Lung (tissue), 12 donors: ENCODE data around the gene S100A10. TPM values are rescaled to one million over a fixed set of nuclear protein-coding genes. Genes with fewer than 3 reads are reported as not detected.

Source experiments
- ATAC-seq: fragments of 200-7000 bp; cut with Tn5 transposase; one replicate; pipeline ENCODE4 v1.9.1; 2020; ENCODE audit warnings: moderate number of reproducible peaks; ENCODE audit not compliant: insufficient read depth, low FRiP score
- DNase-seq, 3 donors: peaks; one replicate each; pipeline ENCODE4 v3.0.0-alpha.2; 2013 to 2017
- H3K27ac ChIP-seq, 2 donors: one replicate each; pipeline ENCODE4 v1.5.1; 2013; ENCODE audit warnings: mild to moderate bottlenecking in 2 of 2, moderate library complexity in 2 of 2, control low read depth in 1 of 2, inconsistent platforms in 1 of 2, low read depth in 1 of 2, low read length in 1 of 2
- H3K27me3 ChIP-seq, 3 donors: one replicate each; pipeline ENCODE4 v1.5.1; 2013; ENCODE audit warnings: low read length in 2 of 3; ENCODE audit not compliant: control insufficient read depth in 3 of 3, insufficient read depth in 3 of 3
- H3K36me3 ChIP-seq, 4 donors: one replicate each; pipeline ENCODE4 v1.5.1; 2013; ENCODE audit warnings: low read length in 4 of 4, mild to moderate bottlenecking in 1 of 4, moderate library complexity in 1 of 4; ENCODE audit not compliant: control insufficient read depth in 4 of 4, insufficient read depth in 4 of 4
- H3K4me1 ChIP-seq, 5 donors: one replicate each; pipeline ENCODE4 v1.5.1; 2013; ENCODE audit warnings: low read length in 5 of 5, mild to moderate bottlenecking in 2 of 5, moderate library complexity in 1 of 5; ENCODE audit not compliant: control insufficient read depth in 5 of 5, insufficient read depth in 5 of 5
- H3K4me3 ChIP-seq: one replicate; pipeline ENCODE4 v1.5.1; 2013; ENCODE audit warnings: mild to moderate bottlenecking, control low read depth, moderate library complexity
- H3K9ac ChIP-seq, 2 donors: one replicate each; pipeline ENCODE4 v1.5.1; 2013; ENCODE audit warnings: low read length in 2 of 2, control low read depth in 1 of 2; ENCODE audit not compliant: insufficient read depth in 1 of 2
- H3K9me3 ChIP-seq, 4 donors: one replicate each; pipeline ENCODE4 v1.5.1; 2013; ENCODE audit warnings: low read length in 3 of 4, mild to moderate bottlenecking in 1 of 4, moderate library complexity in 1 of 4; ENCODE audit not compliant: control insufficient read depth in 4 of 4, insufficient read depth in 3 of 4
- WGBS, 2 donors: extraction: QIAGEN DNeasy Blood & Tissue Kit; methylation state at CpG; one replicate each; pipeline ENCODE4 v1.1.7; 2013; 5-methylcytosine and 5-hydroxymethylcytosine counted together
- polyA plus RNA-seq, 2 donors: library from polyadenylated mRNA; stranded (reverse); fragments of 200-250 nt; gene quantifications; one replicate each; pipeline ENCODE4 v1.2.1, GENCODE V29; 2013
- total RNA-seq, 2 donors: library from RNA; depleted of rRNA in 1 of 2; stranded (reverse); fragments of >200 nt in 1 of 2; gene quantifications; one replicate each; pipeline ENCODE4 v1.2.1, GENCODE V29; 2014 to 2021
- TF ChIP-seq, protein P1 (sequence below): IDR thresholded peaks from 2 replicates; pipeline ENCODE4 v1.5.1; 2012; ENCODE audit warnings: mild to moderate bottlenecking; ENCODE audit errors: control extremely low read depth, extremely low read depth
- donor health status: control.
- donor health status: control.
- donor health status: Bipolar disorder and iron deficiency.
- donor health status: healthy.
- donor health status: DM: yes; HTN: yes; CAD: no.

Gene S100A10
- total and polyA plus RNA-seq, 4 donors, result 205 to 1,003 (median 674) TPM

DNA sequence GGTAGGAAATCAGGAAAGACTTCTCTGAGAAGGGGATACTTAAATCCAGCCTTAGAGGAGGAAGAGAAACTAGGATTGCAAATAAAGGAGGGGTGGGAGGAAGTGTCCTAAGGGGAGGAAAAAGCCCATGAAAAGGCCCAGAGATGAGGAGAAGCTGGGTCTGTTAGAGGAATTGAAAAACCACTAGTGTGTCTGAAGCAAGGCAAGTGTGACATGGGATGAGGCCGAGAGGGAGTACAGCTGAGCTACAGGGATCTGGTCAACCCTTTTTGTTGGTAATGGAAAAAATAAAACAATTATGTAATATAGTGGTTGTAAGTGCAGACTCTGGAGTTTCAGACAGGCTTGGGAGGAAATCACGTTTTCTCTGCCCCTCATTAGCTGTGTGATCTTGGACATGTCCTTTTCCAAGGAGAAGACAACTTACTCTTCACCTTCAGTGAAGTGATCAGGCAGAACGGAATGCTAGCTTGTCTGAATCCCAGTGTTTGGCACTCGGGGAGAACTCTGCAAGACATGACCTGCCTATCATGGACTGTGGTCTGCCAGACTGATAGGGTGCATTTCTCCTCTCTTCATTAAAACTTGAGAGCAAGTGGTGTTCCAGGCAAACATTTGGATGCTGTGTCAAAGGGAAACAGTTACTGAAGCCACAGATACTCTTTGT, 7.4 kb upstream of the S100A10 start:
- H3K27me3 ChIP-seq, result peaks cover 0 to 12% (median 8%) of the 10 kb centered on the region in 3 donors
- H3K4me3 ChIP-seq, result no peak overlapping the region
- TF ChIP-seq, protein P1, sequence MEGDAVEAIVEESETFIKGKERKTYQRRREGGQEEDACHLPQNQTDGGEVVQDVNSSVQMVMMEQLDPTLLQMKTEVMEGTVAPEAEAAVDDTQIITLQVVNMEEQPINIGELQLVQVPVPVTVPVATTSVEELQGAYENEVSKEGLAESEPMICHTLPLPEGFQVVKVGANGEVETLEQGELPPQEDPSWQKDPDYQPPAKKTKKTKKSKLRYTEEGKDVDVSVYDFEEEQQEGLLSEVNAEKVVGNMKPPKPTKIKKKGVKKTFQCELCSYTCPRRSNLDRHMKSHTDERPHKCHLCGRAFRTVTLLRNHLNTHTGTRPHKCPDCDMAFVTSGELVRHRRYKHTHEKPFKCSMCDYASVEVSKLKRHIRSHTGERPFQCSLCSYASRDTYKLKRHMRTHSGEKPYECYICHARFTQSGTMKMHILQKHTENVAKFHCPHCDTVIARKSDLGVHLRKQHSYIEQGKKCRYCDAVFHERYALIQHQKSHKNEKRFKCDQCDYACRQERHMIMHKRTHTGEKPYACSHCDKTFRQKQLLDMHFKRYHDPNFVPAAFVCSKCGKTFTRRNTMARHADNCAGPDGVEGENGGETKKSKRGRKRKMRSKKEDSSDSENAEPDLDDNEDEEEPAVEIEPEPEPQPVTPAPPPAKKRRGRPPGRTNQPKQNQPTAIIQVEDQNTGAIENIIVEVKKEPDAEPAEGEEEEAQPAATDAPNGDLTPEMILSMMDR, result no peak
- H3K27ac ChIP-seq, result peak overlapping the region in 1 of 2 donors; percentile 29
- no peaks in the 10 kb centered on the region for H3K36me3 ChIP-seq
- H3K9me3 ChIP-seq, result no peaks in the 10 kb centered on the region
- ATAC-seq, result peak; percentile 10
- no peak overlapping the region for H3K9ac ChIP-seq
- no peak for DNase-seq
- peaks cover 0 to 2% (median 0%) of the 10 kb centered on the region in 5 donors for H3K4me1 ChIP-seq
- 64 to 66% methylated on average over 4 of the region's 4 CpGs for WGBS, 2 donors

DNA sequence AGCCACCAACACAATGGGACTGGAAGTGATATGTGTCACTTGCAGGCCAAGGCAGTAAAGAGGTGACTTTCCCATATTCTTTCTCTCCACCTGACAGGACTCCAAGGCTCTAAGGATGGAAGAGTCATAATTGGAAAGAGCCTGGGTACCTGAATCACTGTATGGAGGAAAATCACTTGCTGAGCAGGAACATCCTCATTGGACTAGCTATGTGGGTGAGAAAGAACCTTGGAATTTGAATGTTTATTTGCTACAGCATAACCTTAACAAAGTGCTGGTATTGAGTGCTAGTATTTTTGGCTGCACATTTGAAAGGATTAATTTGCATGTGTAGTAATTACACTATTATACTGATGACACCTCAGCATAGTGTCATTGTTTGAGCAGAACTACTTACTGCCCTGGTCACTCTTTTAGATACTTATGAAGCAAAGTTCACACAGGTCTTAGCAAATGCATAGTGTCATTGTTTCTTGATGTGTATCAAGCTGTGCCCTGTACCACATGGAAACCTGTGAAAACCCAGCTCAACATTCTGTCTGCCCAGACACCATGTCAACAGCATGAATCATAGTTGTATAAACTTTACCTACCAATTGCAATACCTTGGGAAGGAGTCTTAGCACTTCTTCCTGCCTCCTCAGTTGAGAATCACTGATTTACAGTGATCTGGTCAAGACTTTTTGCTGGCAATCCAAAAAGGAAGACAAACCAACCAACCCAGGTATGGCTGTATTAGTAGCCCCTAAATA, 5.1 kb upstream of the S100A10 start:
- H3K27ac ChIP-seq, result no peak overlapping the region
- H3K9me3 ChIP-seq, result no peaks in the 10 kb centered on the region
- H3K4me1 ChIP-seq, result peaks cover 0 to 8% (median 4%) of the 10 kb centered on the region in 5 donors
- no peak overlapping the region for H3K9ac ChIP-seq
- TF ChIP-seq, protein P1, result no peak
- H3K4me3 ChIP-seq, result no peak overlapping the region
- H3K36me3 ChIP-seq, result no peaks in the 10 kb centered on the region
- peaks cover 0 to 4% (median 3%) of the 10 kb centered on the region in 3 donors for H3K27me3 ChIP-seq
- no peak for ATAC-seq
- no peak for DNase-seq

DNA sequence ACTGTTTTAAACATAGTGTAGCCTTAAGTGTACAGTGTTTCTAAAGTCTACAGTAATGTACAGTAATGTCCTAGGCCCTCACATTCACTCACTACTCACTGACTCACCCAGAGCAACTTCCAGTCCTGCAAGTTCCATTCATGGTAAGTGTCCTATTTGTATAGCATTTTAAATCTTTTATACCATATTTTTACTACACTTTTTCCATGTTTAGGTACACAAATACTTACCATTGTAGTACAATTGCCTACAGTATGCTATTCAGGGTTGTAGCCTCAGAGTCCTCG, 3.6 kb upstream of the S100A10 start:
- H3K27me3 ChIP-seq, result peaks cover 0 to 3% (median 0%) of the 10 kb centered on the region in 3 donors
- ATAC-seq (no peak), DNase-seq (no peak)
- no peaks in the 10 kb centered on the region for H3K9me3 ChIP-seq
- no peak overlapping the region for H3K4me3 ChIP-seq
- WGBS, 2 donors, result 83 to 97% methylated on average over 1 of the region's 1 CpG
- H3K27ac ChIP-seq, result no peak overlapping the region
- H3K36me3 ChIP-seq, result no peaks in the 10 kb centered on the region
- TF ChIP-seq, protein P1, result no peak
- peaks cover 0 to 18% (median 4%) of the 10 kb centered on the region in 5 donors for H3K4me1 ChIP-seq
- no peak overlapping the region for H3K9ac ChIP-seq
